CD4-positive, alpha-beta T cell treated with Interleukin-6 at 100 ng/mL for 8 hours (primary cell): ENCODE measurements around the gene CALU.

ENCODE experiments used
- DNase-seq: peaks from one replicate; pipeline ENCODE4 v3.0.0-alpha.2; 2020; ENCODE audit warnings: mixed read lengths, low spot score

The CALU gene

GRCh38 chr7:128752251-128752650 lies 13.1 kb downstream of the CALU start:
- no peak for DNase-seq

GRCh38 chr7:128755075-128755818 lies 16.1 kb downstream of the CALU start:
- no peak for DNase-seq

- DNase-seq, result no peak
Observed at GRCh38 chr7:128755819-128756476, 16.8 kb downstream of the CALU start.

DNA sequence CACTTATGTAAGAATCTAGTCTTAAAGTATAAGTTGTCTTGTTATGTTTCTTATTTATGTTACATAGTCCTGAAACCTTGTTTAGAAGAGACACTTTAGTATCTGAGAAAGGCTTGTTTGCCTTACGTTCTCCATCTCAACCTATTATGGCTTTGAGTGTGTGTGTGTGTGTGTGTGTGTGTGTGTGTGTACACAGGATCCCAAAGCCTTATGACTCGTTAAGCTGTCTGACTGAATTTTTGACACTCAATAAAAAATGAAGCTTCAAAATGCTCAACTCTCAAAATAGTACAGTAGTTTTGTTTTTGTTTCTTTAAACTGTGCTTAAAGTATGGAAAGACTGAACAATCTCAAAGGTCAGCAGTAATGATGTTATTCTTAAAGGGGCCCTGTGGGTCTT lies 18.0 kb downstream of the CALU start:
- DNase-seq, result no peak

- DNase-seq, result no peak
Observed at GRCh38 chr7:128758553-128758952, 19.4 kb downstream of the CALU start.

DNA sequence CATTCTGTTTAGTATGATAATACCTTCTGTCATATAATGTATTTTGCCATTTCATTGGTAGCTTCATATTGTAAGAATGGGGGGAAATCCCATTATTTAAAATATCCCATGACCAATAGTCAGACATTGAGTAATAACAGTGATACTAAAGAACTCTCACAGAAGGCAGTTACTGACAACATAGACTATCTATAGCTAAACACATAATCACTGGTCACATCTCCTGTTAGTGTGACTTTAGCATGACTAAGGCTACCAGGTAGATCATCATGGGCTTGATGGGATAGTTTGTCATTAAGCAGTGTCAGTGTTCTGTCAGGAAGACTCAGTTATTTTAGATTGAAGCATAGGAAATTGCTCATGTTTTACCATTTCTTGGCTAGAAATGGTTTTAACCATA lies 20.1 kb downstream of the CALU start:
- DNase-seq, result no peak

DNA sequence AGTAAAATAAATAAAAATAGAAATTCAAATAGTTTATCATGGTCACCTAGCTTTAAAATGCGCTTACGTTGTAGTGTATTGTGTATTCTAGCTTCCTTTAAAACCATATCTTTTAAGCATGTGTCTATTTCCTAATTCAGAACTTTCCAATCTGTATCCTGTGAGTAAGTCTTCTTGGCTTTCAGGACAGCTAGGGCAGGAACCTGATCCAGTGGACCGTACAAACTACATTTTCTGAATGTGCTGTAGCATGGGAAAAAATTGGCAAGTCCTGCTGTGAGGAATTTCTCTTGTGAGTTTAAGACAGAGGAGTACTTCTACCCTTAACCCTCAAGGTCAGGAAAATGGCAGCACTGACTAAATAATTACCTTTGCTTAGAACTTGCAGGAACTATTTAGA lies 24.4 kb downstream of the CALU start:
- DNase-seq, result no peak

- DNase-seq, result no peak
Observed at GRCh38 chr7:128767475-128768110, 28.4 kb downstream of the CALU start.

- DNase-seq, result no peak
Observed at GRCh38 chr7:128770233-128770632, 31.1 kb downstream of the CALU start.

- DNase-seq, result no peak
Observed at GRCh38 chr7:128773604-128774003, 34.4 kb downstream of the CALU start.

GRCh38 chr7:128774029-128774689 lies 35.0 kb downstream of the CALU start:
- no peak for DNase-seq

DNA sequence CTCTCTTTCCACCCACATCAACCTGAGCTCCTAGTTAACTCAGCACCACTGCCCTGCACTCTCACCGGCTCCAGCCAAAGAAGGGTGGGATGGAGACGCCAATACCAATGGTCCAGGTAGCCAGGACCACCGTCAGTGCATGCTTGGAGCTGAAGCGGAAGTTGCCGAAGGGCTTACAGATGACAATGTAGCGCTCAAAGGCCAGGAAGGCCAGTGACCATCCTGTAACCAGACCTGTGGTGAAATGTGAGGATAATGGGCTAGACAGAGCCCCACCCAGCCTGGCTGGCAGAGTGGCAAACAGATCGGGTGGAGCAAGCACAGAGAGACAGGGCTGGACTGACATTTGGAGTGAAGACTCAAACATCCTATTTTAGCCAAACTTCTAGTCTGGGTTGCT lies 35.8 kb downstream of the CALU start:
- no peak for DNase-seq

- DNase-seq, result no peak
Observed at GRCh38 chr7:128775744-128776474, 36.8 kb downstream of the CALU start, which contains the start of gene OPN1SW. Gene OPN1SW (minus strand): TSS chr7:128775794. CDS start chr7:128775781, 13 bp downstream.

DNA sequence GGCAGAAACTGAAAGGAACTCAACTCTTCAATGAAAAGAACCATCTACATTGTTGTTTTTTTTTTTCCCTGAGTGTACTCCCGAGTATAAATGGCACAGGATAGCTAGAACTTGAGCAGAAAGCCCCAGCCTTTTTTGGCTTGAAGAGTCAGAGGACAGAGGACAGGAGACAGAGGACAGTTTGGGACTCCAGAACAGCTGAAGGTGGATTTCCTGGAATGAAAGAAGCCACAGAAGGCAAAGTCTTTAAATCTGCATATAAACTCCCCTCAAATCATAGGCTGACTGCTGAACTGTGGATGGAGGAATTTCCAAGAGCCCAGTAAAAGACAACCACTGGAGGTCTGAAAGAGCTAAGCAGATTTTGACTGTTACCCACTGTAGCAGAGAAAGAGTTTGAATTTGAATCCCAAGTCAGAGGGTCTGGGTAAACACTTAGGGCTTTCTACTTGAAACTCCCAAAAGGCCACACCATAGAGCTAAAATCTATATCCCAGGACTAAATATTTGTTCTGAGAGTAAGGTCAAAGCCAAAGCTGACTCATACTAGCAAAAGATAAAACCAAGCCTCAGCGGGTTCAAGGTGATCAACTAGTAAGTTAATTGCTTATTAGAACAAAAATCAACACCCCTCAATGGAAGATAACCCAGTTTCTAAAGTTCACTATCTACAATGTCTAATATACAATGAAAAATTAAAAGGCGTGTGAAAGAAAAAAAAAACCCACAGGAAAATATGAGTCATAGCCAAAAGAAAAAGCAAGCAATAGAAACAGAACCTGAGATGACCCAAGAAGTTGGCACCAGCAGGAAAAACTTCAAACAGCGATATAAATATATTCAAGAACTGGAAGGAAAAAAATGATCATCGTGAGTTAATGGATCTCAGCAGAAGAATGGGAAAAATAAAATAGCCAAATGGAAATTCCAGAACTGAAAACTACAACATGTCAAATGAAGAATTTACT lies 38.3 kb downstream of the CALU start:
- no peak for DNase-seq

- no peak for DNase-seq
Observed at GRCh38 chr7:128778946-128779345, 39.8 kb downstream of the CALU start.

DNA sequence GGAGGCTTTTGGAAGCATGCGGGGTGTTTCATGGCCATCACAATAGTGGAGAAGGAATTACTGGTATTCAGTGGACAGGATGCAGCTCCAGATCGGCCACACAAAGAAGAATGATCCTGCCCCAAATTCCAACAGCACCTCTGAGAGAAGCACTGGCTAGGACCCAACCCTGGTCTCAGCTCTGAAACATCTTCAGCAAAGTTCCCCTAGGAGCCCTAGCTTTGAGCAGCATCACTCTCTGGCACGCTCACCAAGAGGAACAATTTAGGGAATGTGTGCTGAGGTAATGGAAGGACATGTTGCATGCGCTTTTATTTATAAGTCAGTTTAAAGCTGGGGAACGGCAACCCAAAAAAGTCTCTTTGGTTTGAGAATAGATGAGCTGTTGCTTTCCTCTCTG lies 42.0 kb downstream of the CALU start:
- no peak for DNase-seq

GRCh38 chr7:128781851-128782250 lies 42.7 kb downstream of the CALU start:
- no peak for DNase-seq

- DNase-seq, result no peak
Observed at GRCh38 chr7:128783143-128783861, 44.1 kb downstream of the CALU start.

DNA sequence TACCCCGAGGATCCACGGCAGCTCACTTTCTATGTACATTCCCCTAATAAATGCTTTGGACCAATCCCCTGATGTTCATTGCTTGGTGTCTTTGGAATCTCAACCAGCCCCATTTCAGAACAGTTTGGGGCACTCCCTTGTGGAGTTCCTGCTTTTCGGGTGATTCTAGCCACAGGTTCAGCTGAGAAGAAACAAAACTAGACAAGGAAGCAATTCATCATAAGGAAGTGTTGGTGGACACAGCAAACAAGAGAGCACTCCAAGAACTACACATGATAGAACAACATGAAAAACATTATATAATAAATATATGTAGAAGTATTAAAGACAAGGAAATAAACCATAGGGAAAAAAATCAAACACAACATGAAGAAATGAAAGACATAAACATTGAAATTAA lies 46.6 kb downstream of the CALU start:
- DNase-seq, result no peak
